ENCODE results near the gene TTLL12.

The TTLL12 gene

DNA sequence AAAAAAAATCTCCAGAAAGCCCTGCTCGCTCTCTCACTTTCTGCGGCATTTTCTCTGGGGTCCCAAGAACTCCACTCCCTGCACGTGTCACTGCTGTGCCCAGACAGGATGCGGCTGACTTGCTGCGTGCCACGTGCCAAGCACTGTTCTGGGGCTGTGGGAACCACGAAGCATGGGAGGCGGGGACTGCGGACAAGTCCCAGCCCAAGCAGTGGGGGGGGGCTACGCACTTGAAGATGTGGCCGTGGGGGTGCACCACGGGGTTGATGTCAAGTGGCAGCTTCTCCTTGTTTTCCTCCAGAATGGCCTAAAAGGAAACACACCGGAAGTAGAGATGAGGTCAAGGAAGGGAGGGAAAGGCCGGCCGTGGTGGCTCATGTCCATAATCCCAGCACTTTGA, 10.8 kb downstream of the TTLL12 start:
- no peak overlapping the region for H3K9ac ChIP-seq (ENCODE audit: low read length in 5 of 5)
- H3K27ac ChIP-seq (ENCODE audit: low read depth, low read length), result no peak overlapping the region
- H3K27me3 ChIP-seq (ENCODE audit: control insufficient read depth in 5 of 5, insufficient read depth in 4 of 5, low read length in 5 of 5), result no peaks in the 10 kb centered on the region
- H3K36me3 ChIP-seq (ENCODE audit: control insufficient read depth in 5 of 5, insufficient read depth in 5 of 5, low read length in 5 of 5), result peaks cover 0 to 82% (median 58%) of the 10 kb centered on the region in 5 donors
- no peaks in the 10 kb centered on the region for H3K9me3 ChIP-seq (ENCODE audit: control insufficient read depth in 5 of 5, low read length in 5 of 5)
- peaks cover 0 to 7% (median 0%) of the 10 kb centered on the region in 5 donors for H3K4me1 ChIP-seq (ENCODE audit: control insufficient read depth in 5 of 5, insufficient read depth in 5 of 5, low read length in 5 of 5)
- no peak overlapping the region for H3K4me3 ChIP-seq (ENCODE audit: low read depth in 1 of 5, low read length in 5 of 5)

DNA sequence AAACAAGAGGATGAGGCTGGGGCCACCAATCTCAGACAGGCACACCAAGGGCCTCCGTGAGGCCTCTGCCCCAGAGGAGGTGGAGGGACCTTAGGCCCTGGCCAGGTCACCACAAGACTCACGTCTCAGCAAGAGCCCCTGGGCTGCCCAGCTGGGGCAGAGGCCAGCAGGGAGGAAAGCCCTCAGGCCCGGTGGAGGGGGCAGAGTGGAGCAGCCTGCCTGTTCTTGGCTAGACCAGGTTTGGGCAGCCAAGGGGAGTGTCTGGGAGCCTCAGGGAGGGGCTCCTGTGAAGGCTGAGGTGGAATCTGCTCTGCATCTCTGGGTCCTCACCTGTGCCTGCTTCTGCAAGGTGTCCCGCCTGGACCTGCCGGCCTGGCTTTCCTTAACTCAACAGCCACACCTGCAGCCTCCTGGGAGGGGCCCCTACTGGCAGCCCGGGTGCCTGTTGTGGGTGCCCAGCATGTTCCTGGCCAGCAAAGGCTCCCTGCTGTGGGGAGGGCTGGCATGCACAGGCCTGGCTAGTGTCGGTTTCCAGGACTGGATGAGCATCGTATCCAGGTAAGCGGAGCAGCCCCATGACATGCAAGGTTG, 11.9 kb downstream of the TTLL12 start:
- no peak overlapping the region for H3K4me3 ChIP-seq (ENCODE audit: low read depth in 1 of 5, low read length in 5 of 5)
- no peaks in the 10 kb centered on the region for H3K9me3 ChIP-seq (ENCODE audit: control insufficient read depth in 5 of 5, low read length in 5 of 5)
- H3K27me3 ChIP-seq (ENCODE audit: control insufficient read depth in 5 of 5, insufficient read depth in 4 of 5, low read length in 5 of 5), result no peaks in the 10 kb centered on the region
- H3K9ac ChIP-seq (ENCODE audit: low read length in 5 of 5), result no peak overlapping the region
- H3K27ac ChIP-seq (ENCODE audit: low read depth, low read length), result no peak overlapping the region
- H3K36me3 ChIP-seq (ENCODE audit: control insufficient read depth in 5 of 5, insufficient read depth in 5 of 5, low read length in 5 of 5), result peaks cover 0 to 82% (median 63%) of the 10 kb centered on the region in 5 donors
- H3K4me1 ChIP-seq (ENCODE audit: control insufficient read depth in 5 of 5, insufficient read depth in 5 of 5, low read length in 5 of 5), result peaks cover 0 to 9% (median 2%) of the 10 kb centered on the region in 5 donors

DNA sequence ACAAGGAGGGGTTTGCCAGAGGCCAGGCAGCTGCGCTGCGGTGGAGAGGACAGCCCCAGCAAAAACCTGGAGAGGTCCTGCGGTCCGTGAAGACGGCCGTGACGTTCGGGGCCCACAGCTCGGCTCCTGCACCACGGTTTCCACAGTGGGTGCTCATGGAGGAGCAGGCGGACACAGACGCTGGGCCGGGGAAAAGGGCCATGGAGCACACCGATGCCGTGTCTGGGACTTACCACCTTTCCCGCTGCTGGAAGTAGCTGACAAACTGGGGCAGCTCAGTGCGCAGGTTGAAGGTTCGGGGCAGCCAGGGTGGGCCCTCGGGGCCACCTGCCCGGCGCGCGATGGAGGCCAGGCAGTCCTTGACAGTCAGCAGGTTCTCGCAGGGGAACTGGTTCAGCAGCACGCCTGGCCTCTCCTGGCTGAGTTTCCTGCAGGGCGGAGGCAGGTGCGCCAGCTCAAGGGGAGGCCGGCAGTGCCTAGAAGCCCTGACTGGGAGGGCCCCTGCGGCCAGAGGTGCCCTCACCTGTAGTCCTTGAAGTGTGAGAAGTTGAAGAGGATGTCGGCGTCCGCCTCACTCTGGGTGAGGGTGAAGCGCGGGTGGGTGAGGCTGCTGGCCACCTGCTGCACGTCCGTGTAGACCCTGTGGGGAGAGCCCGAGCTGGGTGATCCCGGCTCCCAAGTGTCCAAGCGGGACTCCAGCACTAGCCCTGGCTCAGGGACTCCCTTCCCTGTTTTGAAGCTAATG, 12.8 kb downstream of the TTLL12 start:
- Histone ChIP-seq H3K4me1 (ENCODE audit: control insufficient read depth in 5 of 5, insufficient read depth in 5 of 5, low read length in 5 of 5) (peaks cover 0 to 9% (median 2%) of the 10 kb centered on the region in 5 donors), H3K36me3 (ENCODE audit: control insufficient read depth in 5 of 5, insufficient read depth in 5 of 5, low read length in 5 of 5) (peaks cover 0 to 82% (median 61%) of the 10 kb centered on the region in 5 donors), H3K27ac (ENCODE audit: low read depth, low read length) (no peak overlapping the region), H3K9ac (ENCODE audit: low read length in 5 of 5) (no peak overlapping the region), H3K4me3 (ENCODE audit: low read depth in 1 of 5, low read length in 5 of 5) (no peak overlapping the region), H3K9me3 (ENCODE audit: control insufficient read depth in 5 of 5, low read length in 5 of 5) (no peaks in the 10 kb centered on the region), H3K27me3 (ENCODE audit: control insufficient read depth in 5 of 5, insufficient read depth in 4 of 5, low read length in 5 of 5) (no peaks in the 10 kb centered on the region)

DNA sequence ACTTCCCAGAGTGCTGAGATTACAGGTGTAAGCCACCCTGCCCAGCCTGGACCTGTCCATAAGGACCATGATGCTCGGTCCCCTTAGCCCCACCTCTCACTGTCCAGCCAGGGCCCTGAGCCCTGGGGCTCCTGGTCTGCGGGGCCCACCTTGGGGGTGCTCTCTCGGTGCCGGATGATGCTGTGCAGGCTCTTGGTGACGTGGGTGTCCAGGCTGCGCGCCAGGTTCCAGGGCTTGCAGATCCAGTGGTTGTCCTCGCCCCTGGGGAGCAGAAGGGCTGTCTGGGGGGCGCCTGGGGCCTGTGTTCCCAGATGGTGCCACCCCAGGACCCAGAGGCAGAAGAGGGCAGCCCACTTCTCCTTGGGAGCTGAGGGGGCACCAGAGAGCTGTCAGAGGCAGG, 13.4 kb downstream of the TTLL12 start:
- H3K4me1 ChIP-seq (ENCODE audit: control insufficient read depth in 5 of 5, insufficient read depth in 5 of 5, low read length in 5 of 5), result peaks cover 0 to 9% (median 2%) of the 10 kb centered on the region in 5 donors
- peaks cover 0 to 81% (median 55%) of the 10 kb centered on the region in 5 donors for H3K36me3 ChIP-seq (ENCODE audit: control insufficient read depth in 5 of 5, insufficient read depth in 5 of 5, low read length in 5 of 5)
- H3K9ac ChIP-seq (ENCODE audit: low read length in 5 of 5), result no peak overlapping the region
- H3K9me3 ChIP-seq (ENCODE audit: control insufficient read depth in 5 of 5, low read length in 5 of 5), result no peaks in the 10 kb centered on the region
- H3K27ac ChIP-seq (ENCODE audit: low read depth, low read length), result no peak overlapping the region
- H3K27me3 ChIP-seq (ENCODE audit: control insufficient read depth in 5 of 5, insufficient read depth in 4 of 5, low read length in 5 of 5), result no peaks in the 10 kb centered on the region
- no peak overlapping the region for H3K4me3 ChIP-seq (ENCODE audit: low read depth in 1 of 5, low read length in 5 of 5)

DNA sequence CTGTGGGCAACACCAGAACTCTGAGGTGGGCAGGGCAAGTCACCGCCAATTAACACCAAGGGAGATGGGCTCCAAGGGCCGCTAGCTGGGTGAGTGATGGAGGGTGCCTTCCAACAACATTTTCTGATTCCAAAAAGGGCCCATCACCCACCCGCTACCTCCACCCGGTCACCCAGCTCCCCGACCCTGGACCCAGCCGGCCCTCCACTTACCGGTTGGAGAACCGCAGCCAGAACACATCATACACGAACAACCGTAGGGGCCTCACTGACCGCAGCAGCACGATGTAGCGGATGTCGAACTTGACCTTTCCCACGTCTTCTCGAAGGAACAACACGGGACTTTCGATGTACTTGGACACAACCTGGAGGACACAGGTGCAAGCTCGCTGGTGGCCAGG, 14.7 kb downstream of the TTLL12 start:
- Histone ChIP-seq H3K9me3 (ENCODE audit: control insufficient read depth in 5 of 5, low read length in 5 of 5) (no peaks in the 10 kb centered on the region), H3K27ac (ENCODE audit: low read depth, low read length) (no peak overlapping the region), H3K27me3 (ENCODE audit: control insufficient read depth in 5 of 5, insufficient read depth in 4 of 5, low read length in 5 of 5) (no peaks in the 10 kb centered on the region), H3K36me3 (ENCODE audit: control insufficient read depth in 5 of 5, insufficient read depth in 5 of 5, low read length in 5 of 5) (peaks cover 0 to 85% (median 63%) of the 10 kb centered on the region in 5 donors), H3K4me3 (ENCODE audit: low read depth in 1 of 5, low read length in 5 of 5) (no peak overlapping the region), H3K4me1 (ENCODE audit: control insufficient read depth in 5 of 5, insufficient read depth in 5 of 5, low read length in 5 of 5) (peaks cover 0 to 9% (median 2%) of the 10 kb centered on the region in 5 donors), H3K9ac (ENCODE audit: low read length in 5 of 5) (no peak overlapping the region)

DNA sequence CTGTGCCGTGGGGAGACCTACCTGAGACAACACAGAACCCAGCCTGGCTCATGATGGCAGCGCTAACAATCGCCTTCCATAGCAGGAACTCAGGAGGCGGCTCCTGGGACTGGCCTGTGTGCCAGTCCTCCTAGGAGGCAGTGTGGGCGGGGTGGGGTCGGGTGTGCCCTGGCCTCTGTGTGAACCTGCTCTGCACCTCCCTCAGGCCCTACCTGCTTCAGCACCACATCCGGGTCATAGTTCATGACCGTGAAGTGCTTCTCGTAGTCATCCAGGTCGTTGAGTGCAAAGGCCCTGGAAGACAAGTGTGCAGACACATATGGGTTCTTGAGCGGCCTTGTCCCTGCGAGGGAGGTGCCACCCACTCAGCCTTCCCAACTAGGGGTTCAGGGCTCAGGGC, 15.3 kb downstream of the TTLL12 start:
- Histone ChIP-seq H3K9ac (ENCODE audit: low read length in 5 of 5) (no peak overlapping the region), H3K36me3 (ENCODE audit: control insufficient read depth in 5 of 5, insufficient read depth in 5 of 5, low read length in 5 of 5) (peaks cover 0 to 87% (median 64%) of the 10 kb centered on the region in 5 donors), H3K4me3 (ENCODE audit: low read depth in 1 of 5, low read length in 5 of 5) (no peak overlapping the region), H3K9me3 (ENCODE audit: control insufficient read depth in 5 of 5, low read length in 5 of 5) (no peaks in the 10 kb centered on the region), H3K4me1 (ENCODE audit: control insufficient read depth in 5 of 5, insufficient read depth in 5 of 5, low read length in 5 of 5) (peaks cover 0 to 9% (median 2%) of the 10 kb centered on the region in 5 donors), H3K27ac (ENCODE audit: low read depth, low read length) (no peak overlapping the region), H3K27me3 (ENCODE audit: control insufficient read depth in 5 of 5, insufficient read depth in 4 of 5, low read length in 5 of 5) (no peaks in the 10 kb centered on the region)

DNA sequence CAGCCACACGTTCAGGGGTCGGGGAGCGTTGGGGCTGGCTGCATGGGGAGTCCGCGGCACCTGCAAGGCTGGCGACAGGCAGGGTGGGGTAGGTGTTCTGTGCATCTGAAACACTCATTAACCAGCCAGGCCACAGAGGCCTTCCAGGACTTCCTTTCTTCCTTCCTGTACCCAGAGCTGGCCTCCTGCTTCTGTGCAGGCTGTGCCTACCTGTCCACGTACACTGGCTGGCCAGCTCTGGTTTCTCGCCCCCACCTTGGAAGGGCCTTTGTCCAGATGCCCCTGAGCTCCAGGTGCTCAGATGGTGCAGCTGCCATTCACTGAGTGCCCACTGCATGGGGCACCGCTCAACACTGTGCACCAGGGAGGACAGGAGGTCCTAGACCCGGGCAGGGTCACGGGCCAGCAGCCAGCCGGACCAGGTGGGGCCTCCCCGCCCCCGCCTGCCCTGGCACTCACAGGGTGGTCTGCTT, 15.9 kb downstream of the TTLL12 start:
- Histone ChIP-seq H3K27me3 (ENCODE audit: control insufficient read depth in 5 of 5, insufficient read depth in 4 of 5, low read length in 5 of 5) (no peaks in the 10 kb centered on the region), H3K4me3 (ENCODE audit: low read depth in 1 of 5, low read length in 5 of 5) (no peak overlapping the region), H3K27ac (ENCODE audit: low read depth, low read length) (no peak overlapping the region), H3K9me3 (ENCODE audit: control insufficient read depth in 5 of 5, low read length in 5 of 5) (no peaks in the 10 kb centered on the region), H3K36me3 (ENCODE audit: control insufficient read depth in 5 of 5, insufficient read depth in 5 of 5, low read length in 5 of 5) (peaks cover 0 to 89% (median 62%) of the 10 kb centered on the region in 5 donors), H3K9ac (ENCODE audit: low read length in 5 of 5) (no peak overlapping the region), H3K4me1 (ENCODE audit: control insufficient read depth in 5 of 5, insufficient read depth in 5 of 5, low read length in 5 of 5) (peaks cover 0 to 6% (median 2%) of the 10 kb centered on the region in 5 donors)

DNA sequence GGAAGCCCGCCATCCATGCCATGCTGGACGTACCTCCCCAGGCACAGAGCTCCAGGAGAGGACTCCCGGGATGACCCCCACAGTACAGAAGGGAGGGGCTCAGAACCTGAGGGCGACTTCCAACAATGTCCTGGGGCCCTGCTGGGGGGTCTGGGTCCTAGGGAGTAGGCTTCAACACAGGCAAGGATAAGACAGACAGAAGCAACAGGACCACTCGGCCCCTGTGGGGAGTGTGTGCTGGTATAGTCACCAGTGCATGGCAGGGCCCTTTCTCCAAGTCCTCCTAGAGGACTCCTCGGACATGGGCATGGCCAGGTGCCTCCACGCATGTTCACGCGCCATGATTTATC, 16.8 kb downstream of the TTLL12 start:
- H3K4me1 ChIP-seq (ENCODE audit: control insufficient read depth in 5 of 5, insufficient read depth in 5 of 5, low read length in 5 of 5), result peaks cover 0 to 6% (median 2%) of the 10 kb centered on the region in 5 donors
- no peak overlapping the region for H3K9ac ChIP-seq (ENCODE audit: low read length in 5 of 5)
- no peak overlapping the region for H3K27ac ChIP-seq (ENCODE audit: low read depth, low read length)
- H3K36me3 ChIP-seq (ENCODE audit: control insufficient read depth in 5 of 5, insufficient read depth in 5 of 5, low read length in 5 of 5), result peaks cover 0 to 83% (median 60%) of the 10 kb centered on the region in 5 donors
- no peaks in the 10 kb centered on the region for H3K27me3 ChIP-seq (ENCODE audit: control insufficient read depth in 5 of 5, insufficient read depth in 4 of 5, low read length in 5 of 5)
- H3K4me3 ChIP-seq (ENCODE audit: low read depth in 1 of 5, low read length in 5 of 5), result no peak overlapping the region
- no peaks in the 10 kb centered on the region for H3K9me3 ChIP-seq (ENCODE audit: control insufficient read depth in 5 of 5, low read length in 5 of 5)

DNA sequence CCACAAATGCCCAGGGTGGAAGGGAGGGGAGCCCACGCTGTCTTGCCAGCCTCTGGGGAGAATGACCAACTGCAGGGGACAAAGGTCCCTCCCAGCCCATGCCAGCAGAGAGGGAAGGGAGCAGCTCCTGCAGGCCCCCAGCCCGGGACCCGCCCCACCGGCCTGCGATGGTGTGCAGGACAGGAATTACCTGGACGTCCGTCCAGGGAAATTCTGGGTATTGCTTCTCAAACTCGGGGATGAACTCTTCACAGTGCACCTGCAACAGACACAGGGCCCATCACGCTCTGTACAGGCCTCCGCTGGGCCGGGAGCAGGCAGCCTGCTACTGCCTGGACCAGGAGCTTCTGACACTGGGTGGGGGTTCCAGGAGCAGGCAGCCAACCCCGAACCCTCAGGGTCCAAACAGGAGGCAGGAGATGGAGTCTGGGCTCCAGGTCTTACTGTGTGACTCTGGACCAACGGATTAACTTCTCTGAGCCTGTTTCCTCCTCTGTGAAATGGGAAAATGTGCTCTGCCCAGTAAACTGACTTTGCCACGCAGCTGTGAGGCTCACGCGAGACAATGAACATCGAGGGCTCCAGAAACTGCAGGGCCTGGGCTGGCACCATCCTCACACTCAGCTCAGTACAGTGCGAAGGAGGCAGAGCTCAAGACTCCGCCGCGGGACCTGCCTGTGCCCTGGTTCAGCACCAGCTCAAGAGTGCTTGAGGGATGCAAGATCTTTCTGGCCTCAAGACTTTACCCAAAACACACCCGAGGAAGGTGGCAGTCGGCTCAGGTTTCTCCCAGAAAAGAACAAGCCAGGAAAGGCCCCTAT, 17.4 kb downstream of the TTLL12 start:
- Histone ChIP-seq H3K4me1 (ENCODE audit: control insufficient read depth in 5 of 5, insufficient read depth in 5 of 5, low read length in 5 of 5) (peaks cover 0 to 9% (median 3%) of the 10 kb centered on the region in 5 donors), H3K27me3 (ENCODE audit: control insufficient read depth in 5 of 5, insufficient read depth in 4 of 5, low read length in 5 of 5) (no peaks in the 10 kb centered on the region), H3K4me3 (ENCODE audit: low read depth in 1 of 5, low read length in 5 of 5) (no peak overlapping the region), H3K36me3 (ENCODE audit: control insufficient read depth in 5 of 5, insufficient read depth in 5 of 5, low read length in 5 of 5) (peaks cover 0 to 78% (median 54%) of the 10 kb centered on the region in 5 donors), H3K9ac (ENCODE audit: low read length in 5 of 5) (no peak overlapping the region), H3K9me3 (ENCODE audit: control insufficient read depth in 5 of 5, low read length in 5 of 5) (no peaks in the 10 kb centered on the region), H3K27ac (ENCODE audit: low read depth, low read length) (no peak overlapping the region)
